NCI-H128 (cell line): ENCODE measurements around the gene WNK3.
"Not testable (repeated sequence)": the region's sequence is repeated elsewhere in the genome, so short reads cannot be mapped to it uniquely, and the experiment has no call there.

Source experiments
- DNase-seq: peaks from one replicate; lab custom pipeline; 2025; ENCODE audit not compliant: unreplicated experiment; lab: John Stamatoyannopoulos, UW

The WNK3 gene

GRCh38 chrX:54357414-54358377 lies at the start of gene WNK3:
WNK3 (minus strand) TSS chrX:54358046.
- peak; percentile 82 for DNase-seq

GRCh38 chrX:54407266-54407665 lies 49.4 kb upstream of the WNK3 start:
- DNase-seq = no peak

GRCh38 chrX:54397113-54397512 lies 39.3 kb upstream of the WNK3 start:
- no peak for DNase-seq

GRCh38 chrX:54386314-54386713 lies 28.5 kb upstream of the WNK3 start:
- DNase-seq = no peak

- DNase-seq = not testable (repeated sequence)
Observed at GRCh38 chrX:54384661-54385060, 26.8 kb upstream of the WNK3 start.

- no peak for DNase-seq
Observed at GRCh38 chrX:54359408-54359807, 1.6 kb upstream of the WNK3 start.

GRCh38 chrX:54358424-54359211 lies 772 bp upstream of the WNK3 start:
- peak; percentile 79 for DNase-seq

- no peak for DNase-seq
Observed at GRCh38 chrX:54352677-54353076, 5.2 kb downstream of the WNK3 start.

- not testable (repeated sequence) for DNase-seq
Observed at GRCh38 chrX:54337383-54337782, 20.5 kb downstream of the WNK3 start.

GRCh38 chrX:54325077-54325476 lies 32.8 kb downstream of the WNK3 start:
- no peak for DNase-seq

- DNase-seq = no peak
Observed at GRCh38 chrX:54320067-54320466, 37.8 kb downstream of the WNK3 start.

GRCh38 chrX:54306379-54306778 lies 51.5 kb downstream of the WNK3 start:
- no peak for DNase-seq

- no peak for DNase-seq
Observed at GRCh38 chrX:54301516-54301915, 56.3 kb downstream of the WNK3 start.

GRCh38 chrX:54294306-54294705 lies 63.5 kb downstream of the WNK3 start:
- no peak for DNase-seq

GRCh38 chrX:54292755-54293154 lies 65.1 kb downstream of the WNK3 start:
- DNase-seq = no peak

- no peak for DNase-seq
Observed at GRCh38 chrX:54291758-54292157, 66.1 kb downstream of the WNK3 start.

GRCh38 chrX:54288968-54289367 lies 68.9 kb downstream of the WNK3 start:
- DNase-seq = no peak

GRCh38 chrX:54288277-54288676 lies 69.6 kb downstream of the WNK3 start:
- no peak for DNase-seq

- DNase-seq = no peak
Observed at GRCh38 chrX:54281676-54282075, 76.2 kb downstream of the WNK3 start.

- no peak for DNase-seq
Observed at GRCh38 chrX:54280466-54280865, 77.4 kb downstream of the WNK3 start.

- DNase-seq = no peak
Observed at GRCh38 chrX:54271664-54272063, 86.2 kb downstream of the WNK3 start.

GRCh38 chrX:54248309-54248708 lies 109.5 kb downstream of the WNK3 start:
- no peak for DNase-seq
